ENCODE measurements around the gene RNF224. TPM values are rescaled to one million over a fixed set of nuclear protein-coding genes. Genes with fewer than 3 reads are reported as not detected.
A peak's percentile ranks its signal among the peaks of the same experiment; 100 is the strongest.

The RNF224 gene
- total and polyA plus RNA-seq, 7 experiments from 2014 or later, result 0.12 TPM; not detected in 6

DNA sequence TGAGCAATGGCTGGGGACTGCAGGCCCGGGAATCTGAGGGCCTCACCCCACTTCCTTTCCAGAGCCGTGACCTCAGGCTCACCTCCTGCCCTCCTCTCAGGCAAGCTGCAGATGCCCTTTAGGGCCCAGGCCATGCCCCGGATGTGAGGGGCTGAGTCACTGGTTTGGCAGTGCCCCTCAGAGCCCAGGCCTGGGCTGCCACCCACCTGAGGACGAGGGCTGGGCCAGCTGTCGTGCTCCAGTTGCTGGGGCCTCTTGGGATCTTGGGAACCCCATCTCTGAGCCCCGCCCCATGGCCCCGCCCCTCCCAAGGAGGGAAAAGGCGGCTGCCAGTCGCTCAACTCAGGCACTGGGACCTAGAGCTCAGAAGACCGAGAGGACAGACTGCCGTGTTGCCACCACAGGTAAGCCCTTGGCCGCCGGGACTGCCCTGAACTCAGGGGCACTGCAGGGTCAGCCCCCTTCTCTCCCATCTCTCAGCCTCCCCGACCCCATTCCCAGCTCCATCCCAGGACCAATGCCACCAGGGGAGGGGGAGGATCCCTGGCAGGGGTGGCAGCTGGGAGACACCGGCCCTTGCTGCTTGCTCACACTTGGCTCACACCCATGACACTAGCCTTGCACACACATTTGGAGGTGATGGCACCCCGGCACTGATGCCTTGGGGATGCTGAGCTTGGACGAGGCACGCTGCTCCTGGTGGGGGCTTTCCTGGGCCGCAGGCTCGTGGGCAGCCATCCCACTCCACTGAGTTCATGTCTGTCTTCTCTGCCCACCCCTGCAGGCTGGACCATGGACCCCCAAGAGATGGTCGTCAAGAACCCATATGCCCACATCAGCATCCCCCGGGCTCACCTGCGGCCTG lies 2.2 kb upstream of the RNF224 start, which contains the start of gene CYSRT1:
Gene CYSRT1 (plus strand): TSS at position 345 of the 865 bp plus-strand sequence. CDS start 448 bp downstream, at position 793.
- H3K4me3 ChIP-seq (ENCODE audit: low read length), result peak within 1 kb of the TSS; percentile 86
- H3K27ac Mint-ChIP-seq, result peak within 1 kb of the TSS in 8 of 9 donors; percentile 21 to 92 (median 73)
- H3K27me3 ChIP-seq (ENCODE audit: control insufficient read depth in 2 of 2, insufficient read depth in 2 of 2, low read length in 2 of 2), result no peaks in the 10 kb centered on the region
- H3K9me3 ChIP-seq (ENCODE audit: control insufficient read depth in 2 of 3, low read length in 3 of 3), result no peaks in the 10 kb centered on the region
- H3K4me3 Mint-ChIP-seq, result peak within 1 kb of the TSS; percentile 78 to 88 (median 82)
- intact Hi-C loops (cut with micrococcal nuclease), result loop anchor here in 1 of 2 donors (5.0 to 10.0 kb wide), 2 partner anchors 280 to 678 kb away; partner anchors contain the start of genes C8G, FBXW5 and NOTCH1
- H3K36me3 Mint-ChIP-seq, result no peaks in the 10 kb centered on the region
- H3K27me3 Mint-ChIP-seq, result peaks cover 0 to 6% (median 4%) of the 10 kb centered on the region in 5 donors
- ChIA-PET CTCF (interaction anchor here (0.9 to 1.2 kb wide), 3 partner anchors 12 to 129 kb away, joined by 3 read pairs; no protein-coding TSS in a partner anchor), POLR2A (interaction anchor here (0.6 to 4.9 kb wide), 10 partner anchors 16 to 138 kb away, joined by 3 to 42 read pairs (median 6); partner anchors contain the start of genes ANAPC2, MAN1B1, NDOR1 and SSNA1)
- peak within 1 kb of the TSS; percentile 91 for H3K27ac ChIP-seq (ENCODE audit: low read depth, low read length)
- H3K4me1 ChIP-seq (ENCODE audit: control insufficient read depth in 2 of 2, insufficient read depth in 2 of 2, low read length in 2 of 2), result peaks cover 9 to 11% of the 10 kb centered on the region in 2 donors
- DNase-seq (no peak), ATAC-seq (no peak)
- peaks cover 5 to 15% (median 6%) of the 10 kb centered on the region in 7 donors for H3K4me1 Mint-ChIP-seq
- H3K9me3 Mint-ChIP-seq, result no peaks in the 10 kb centered on the region
- H3K36me3 ChIP-seq (ENCODE audit: control insufficient read depth in 2 of 3, insufficient read depth in 3 of 3, low read length in 3 of 3), result no peaks in the 10 kb centered on the region

DNA sequence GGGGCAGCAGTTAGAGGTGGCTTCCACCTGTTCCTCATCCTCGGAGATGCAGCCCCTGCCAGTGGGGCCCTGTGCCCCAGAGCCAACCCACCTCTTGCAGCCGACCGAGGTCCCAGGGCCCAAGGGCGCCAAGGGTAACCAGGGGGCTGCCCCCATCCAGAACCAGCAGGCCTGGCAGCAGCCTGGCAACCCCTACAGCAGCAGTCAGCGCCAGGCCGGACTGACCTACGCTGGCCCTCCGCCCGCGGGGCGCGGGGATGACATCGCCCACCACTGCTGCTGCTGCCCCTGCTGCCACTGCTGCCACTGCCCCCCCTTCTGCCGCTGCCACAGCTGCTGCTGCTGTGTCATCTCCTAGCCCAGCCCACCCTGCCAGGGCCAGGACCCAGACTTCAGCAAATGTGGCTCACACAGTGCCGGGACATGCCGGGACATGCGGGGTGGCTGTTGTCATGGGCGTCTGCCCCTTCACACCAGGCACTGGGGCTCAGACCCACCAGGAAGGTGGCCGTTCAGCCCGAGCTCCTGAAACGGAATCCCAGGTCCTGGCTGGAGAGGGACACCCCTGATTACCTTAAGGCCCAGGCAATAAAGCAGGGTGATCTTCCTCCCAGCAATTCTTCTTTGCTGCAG lies 1.5 kb upstream of the RNF224 start:
- ATAC-seq (no peak), DNase-seq (no peak)
- no peak overlapping the region for H3K27ac Mint-ChIP-seq
- H3K9me3 Mint-ChIP-seq, result no peaks in the 10 kb centered on the region
- H3K36me3 Mint-ChIP-seq, result no peaks in the 10 kb centered on the region
- H3K4me3 ChIP-seq (ENCODE audit: low read length), result no peak overlapping the region
- peak overlapping the region in 1 of 10 donors; percentile 18 for H3K4me3 Mint-ChIP-seq
- no peaks in the 10 kb centered on the region for H3K27me3 ChIP-seq (ENCODE audit: control insufficient read depth in 2 of 2, insufficient read depth in 2 of 2, low read length in 2 of 2)
- no peaks in the 10 kb centered on the region for H3K36me3 ChIP-seq (ENCODE audit: control insufficient read depth in 2 of 3, insufficient read depth in 3 of 3, low read length in 3 of 3)
- CTCF ChIA-PET, result interaction anchor here (0.8 to 2.3 kb wide), 6 partner anchors 11 to 179 kb away, joined by 3 to 13 read pairs (median 4); no protein-coding TSS in a partner anchor
- no peaks in the 10 kb centered on the region for H3K9me3 ChIP-seq (ENCODE audit: control insufficient read depth in 2 of 3, low read length in 3 of 3)
- H3K27me3 Mint-ChIP-seq, result peaks cover 0 to 6% (median 4%) of the 10 kb centered on the region in 5 donors
- POLR2A ChIA-PET, result interaction anchor here (0.6 to 3.2 kb wide), 6 partner anchors 15 to 139 kb away, joined by 3 to 9 read pairs (median 6); partner anchors contain the start of genes MAN1B1 and TUBB4B
- H3K4me1 ChIP-seq (ENCODE audit: control insufficient read depth in 2 of 2, insufficient read depth in 2 of 2, low read length in 2 of 2), result peaks cover 9 to 11% of the 10 kb centered on the region in 2 donors
- intact Hi-C loops (cut with micrococcal nuclease), result loop anchor here in 1 of 2 donors (10.0 kb wide), 1 partner anchor 281 kb away; the partner anchor contains the start of genes C8G and FBXW5
- no peak overlapping the region for H3K27ac ChIP-seq (ENCODE audit: low read depth, low read length)
- H3K4me1 Mint-ChIP-seq, result peaks cover 5 to 14% (median 6%) of the 10 kb centered on the region in 7 donors

DNA sequence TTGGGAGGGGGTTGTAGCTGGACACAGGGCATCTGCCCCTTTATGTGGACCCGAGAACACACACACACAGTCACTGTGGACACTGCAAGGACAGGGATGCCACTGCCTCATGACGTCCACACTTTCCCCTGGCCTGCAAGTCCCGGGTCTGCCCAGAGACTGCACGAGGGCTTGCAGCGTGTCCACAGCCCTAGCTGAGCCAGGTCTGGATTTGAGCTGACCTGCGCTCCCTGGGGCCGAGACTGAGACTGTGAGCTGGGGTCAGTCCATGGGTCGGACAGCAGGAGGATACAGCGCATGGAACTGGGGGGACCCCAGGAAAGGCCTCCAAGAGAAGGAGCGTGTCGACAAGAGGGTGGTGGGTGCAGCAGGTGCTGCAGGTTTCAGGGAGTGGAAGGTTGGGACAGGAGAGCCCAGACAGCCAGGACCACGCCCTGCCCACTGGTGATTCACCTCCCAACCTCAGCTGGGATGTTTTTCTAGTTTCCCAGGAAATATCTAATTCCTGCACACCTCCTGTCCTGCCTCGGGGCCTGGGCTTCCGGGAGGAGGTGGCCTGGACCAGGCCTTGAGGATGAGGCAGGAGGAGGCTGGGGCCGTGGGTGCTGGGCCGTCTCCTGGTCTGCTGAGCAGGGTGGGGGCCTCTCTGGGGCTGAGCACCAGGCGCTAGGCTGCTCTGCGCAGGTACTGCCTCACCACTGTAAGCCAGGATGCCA lies 806 bp upstream of the RNF224 start:
- no peak overlapping the region for H3K4me3 ChIP-seq (ENCODE audit: low read length)
- Mint-ChIP-seq H3K9me3 (no peaks in the 10 kb centered on the region), H3K36me3 (no peaks in the 10 kb centered on the region), H3K4me1 (peaks cover 5 to 14% (median 6%) of the 10 kb centered on the region in 7 donors), H3K4me3 (no peak overlapping the region), H3K27me3 (peaks cover 0 to 6% (median 4%) of the 10 kb centered on the region in 5 donors), H3K27ac (no peak overlapping the region)
- intact Hi-C loops (cut with micrococcal nuclease), result loop anchor here (1.0 to 10.0 kb wide), 7 partner anchors 26 to 282 kb away; partner anchors contain the start of genes ANAPC2 (in 1 of the 2), C8G (in 1 of the 2), FBXW5 (in 1 of the 2) and NPDC1 (in 1 of the 2)
- ChIA-PET CTCF (interaction anchor here (0.8 to 2.3 kb wide), 12 partner anchors 10 to 180 kb away, joined by 3 to 13 read pairs (median 3); no protein-coding TSS in a partner anchor), POLR2A (interaction anchor here (0.5 to 3.2 kb wide), 6 partner anchors 14 to 139 kb away, joined by 3 to 9 read pairs (median 5); partner anchors contain the start of gene TUBB4B)
- peaks cover 9 to 11% of the 10 kb centered on the region in 2 donors for H3K4me1 ChIP-seq (ENCODE audit: control insufficient read depth in 2 of 2, insufficient read depth in 2 of 2, low read length in 2 of 2)
- H3K27me3 ChIP-seq (ENCODE audit: control insufficient read depth in 2 of 2, insufficient read depth in 2 of 2, low read length in 2 of 2), result no peaks in the 10 kb centered on the region
- no peak for ATAC-seq
- H3K36me3 ChIP-seq (ENCODE audit: control insufficient read depth in 2 of 3, insufficient read depth in 3 of 3, low read length in 3 of 3), result no peaks in the 10 kb centered on the region
- H3K27ac ChIP-seq (ENCODE audit: low read depth, low read length), result no peak overlapping the region
- H3K9me3 ChIP-seq (ENCODE audit: control insufficient read depth in 2 of 3, low read length in 3 of 3), result no peaks in the 10 kb centered on the region
- DNase-seq, result no peak

DNA sequence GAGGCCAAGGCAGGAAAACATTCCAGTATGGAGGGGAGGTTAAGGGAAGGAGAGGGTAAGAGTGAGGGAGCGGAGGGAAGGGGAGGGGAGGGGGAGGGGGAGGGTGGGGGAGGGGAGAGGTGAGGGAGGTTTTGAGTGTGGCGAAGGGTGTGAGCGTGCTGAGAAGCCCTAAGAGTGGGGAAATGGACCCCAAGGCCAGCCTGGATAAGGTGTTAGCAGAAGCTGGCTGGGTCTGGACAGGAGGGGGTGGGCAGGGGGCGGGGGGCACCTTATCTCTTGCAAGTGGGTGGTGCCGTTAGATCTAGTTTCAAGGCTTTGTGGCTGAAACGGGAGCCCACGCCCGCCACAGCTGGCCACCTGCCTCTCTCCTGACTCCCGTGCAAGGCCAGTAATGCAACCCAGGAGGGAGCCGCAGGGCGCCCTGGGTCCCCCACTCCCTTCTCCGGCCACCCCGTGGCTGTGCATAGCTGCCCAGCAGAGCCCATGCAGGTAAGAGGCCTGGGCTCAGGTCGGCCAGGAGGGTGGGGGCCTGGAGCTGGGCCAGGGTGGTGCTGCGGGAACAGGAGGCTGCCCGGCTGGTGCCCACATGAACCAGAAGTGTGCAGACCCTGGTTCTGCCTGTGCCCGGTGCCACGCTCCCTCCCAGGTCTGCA lies 677 bp downstream of the RNF224 start:
- Mint-ChIP-seq H3K9me3 (peaks cover 0 to 2% (median 0%) of the 10 kb centered on the region in 11 donors), H3K27ac (peak overlapping the region in 5 of 9 donors; percentile 29 to 85 (median 49)), H3K4me1 (peaks cover 5 to 11% (median 6%) of the 10 kb centered on the region in 7 donors), H3K36me3 (no peaks in the 10 kb centered on the region), H3K4me3 (peak overlapping the region in 1 of 10 donors; percentile 24), H3K27me3 (peaks cover 0 to 7% (median 5%) of the 10 kb centered on the region in 5 donors)
- Histone ChIP-seq H3K27ac (ENCODE audit: low read depth, low read length) (no peak overlapping the region), H3K9me3 (ENCODE audit: control insufficient read depth in 2 of 3, low read length in 3 of 3) (no peaks in the 10 kb centered on the region), H3K4me3 (ENCODE audit: low read length) (no peak overlapping the region), H3K4me1 (ENCODE audit: control insufficient read depth in 2 of 2, insufficient read depth in 2 of 2, low read length in 2 of 2) (peaks cover 7 to 9% of the 10 kb centered on the region in 2 donors), H3K27me3 (ENCODE audit: control insufficient read depth in 2 of 2, insufficient read depth in 2 of 2, low read length in 2 of 2) (no peaks in the 10 kb centered on the region), H3K36me3 (ENCODE audit: control insufficient read depth in 2 of 3, insufficient read depth in 3 of 3, low read length in 3 of 3) (no peaks in the 10 kb centered on the region)
- POLR2A ChIA-PET, result interaction anchor here (0.9 to 3.2 kb wide), 6 partner anchors 13 to 181 kb away, joined by 3 to 9 read pairs (median 6); partner anchors contain the start of genes ANAPC2, SSNA1 and TUBB4B
- no peak for ATAC-seq
- no peak for DNase-seq
- intact Hi-C loops (cut with micrococcal nuclease), result loop anchor here (1.0 to 10.0 kb wide), 7 partner anchors 28 to 283 kb away; partner anchors contain the start of genes ANAPC2 (in 1 of the 2), C8G (in 1 of the 2), FBXW5 (in 1 of the 2) and NPDC1 (in 1 of the 2)
- CTCF ChIA-PET, result interaction anchor here (1.0 to 2.3 kb wide), 6 partner anchors 9 to 140 kb away, joined by 3 to 13 read pairs (median 6); no protein-coding TSS in a partner anchor

- Histone ChIP-seq H3K27ac (ENCODE audit: low read depth, low read length) (no peak overlapping the region), H3K4me3 (ENCODE audit: low read length) (no peak overlapping the region), H3K9me3 (ENCODE audit: control insufficient read depth in 2 of 3, low read length in 3 of 3) (no peaks in the 10 kb centered on the region), H3K36me3 (ENCODE audit: control insufficient read depth in 2 of 3, insufficient read depth in 3 of 3, low read length in 3 of 3) (no peaks in the 10 kb centered on the region), H3K27me3 (ENCODE audit: control insufficient read depth in 2 of 2, insufficient read depth in 2 of 2, low read length in 2 of 2) (no peaks in the 10 kb centered on the region), H3K4me1 (ENCODE audit: control insufficient read depth in 2 of 2, insufficient read depth in 2 of 2, low read length in 2 of 2) (peaks cover 5 to 9% of the 10 kb centered on the region in 2 donors)
- Mint-ChIP-seq H3K4me3 (no peak overlapping the region), H3K4me1 (peaks cover 5 to 10% (median 6%) of the 10 kb centered on the region in 7 donors), H3K36me3 (no peaks in the 10 kb centered on the region), H3K27ac (no peak overlapping the region), H3K9me3 (peaks cover 0 to 2% (median 0%) of the 10 kb centered on the region in 11 donors), H3K27me3 (peaks cover 0 to 7% (median 5%) of the 10 kb centered on the region in 5 donors)
- CTCF ChIA-PET, result interaction anchor here (1.4 to 2.3 kb wide), 2 partner anchors 8 to 106 kb away, joined by 4 to 13 read pairs; no protein-coding TSS in a partner anchor
- POLR2A ChIA-PET, result interaction anchor here (1.0 to 3.2 kb wide), 3 partner anchors 12 to 110 kb away, joined by 3 to 9 read pairs (median 9); partner anchors contain the start of genes ANAPC2, SSNA1 and TUBB4B
- intact Hi-C loops (cut with micrococcal nuclease), result loop anchor here in 1 of 2 donors (10.0 kb wide), 1 partner anchor 284 kb away; the partner anchor contains the start of genes C8G and FBXW5
- DNase-seq (no peak), ATAC-seq (no peak)
Observed at GRCh38 chr9:137228506-137228967, 1.2 kb downstream of the RNF224 start.
